H1 (cell line): ENCODE results near the gene ANK3. TPM values are rescaled to one million over a fixed set of nuclear protein-coding genes. Genes with fewer than 3 reads are reported as not detected.

Experiments used
- CTCF ChIA-PET: fragments of 300-600 bp; sonication (Branson Sonifier 250); formaldehyde crosslinking; loops from one replicate; lab custom pipeline; 2021; ENCODE audit not compliant: partially characterized antibody; lab: Charles Lee
- POLR2A ChIA-PET: fragments of 300-600 bp; sonication (Branson Sonifier 250); formaldehyde crosslinking; loops from one replicate; lab custom pipeline; 2021; ENCODE audit warnings: inconsistent platforms; ENCODE audit not compliant: partially characterized antibody; lab: Charles Lee
- DNase-seq, 2 experiments: peaks; one replicate each; pipeline versions ENCODE4 v3.0.0 to v3.0.0-alpha.2; 2010 to 2022; ENCODE audit warnings: low spot score in 2 of 2, low read depth in 1 of 2, mixed read lengths in 1 of 2
- FAIRE-seq: peaks from 2 replicates; lab custom pipeline; 2011; peaks lifted over from hg19 to GRCh38; lab: Jason Lieb, UNC
- H2AFZ ChIP-seq: 2 replicates; pipeline ENCODE4 v1.8.1; 2012; ENCODE audit warnings: low read length, inconsistent platforms
- H2AK5ac ChIP-seq: 2 replicates; pipeline ENCODE4 v1.6.1; 2013; ENCODE audit warnings: low read depth, low read length
- H2BK120ac ChIP-seq: replicated peaks from 2 replicates; pipeline ENCODE3; 2013; ENCODE audit warnings: low read depth, low read length, inconsistent platforms
- H2BK12ac ChIP-seq: 2 replicates; pipeline ENCODE4 v1.6.1; 2013; ENCODE audit warnings: low read depth, low read length
- H2BK15ac ChIP-seq: 2 replicates; pipeline ENCODE4 v1.6.1; 2013; ENCODE audit warnings: low read length
- H2BK20ac ChIP-seq: 2 replicates; pipeline ENCODE4 v1.6.1; 2013; ENCODE audit warnings: low read length
- H2BK5ac ChIP-seq: 2 replicates; pipeline ENCODE4 v1.6.1; 2013; ENCODE audit warnings: low read depth, low read length
- H3K14ac ChIP-seq: 2 replicates; pipeline ENCODE4 v1.6.1; 2013; ENCODE audit warnings: inconsistent platforms; ENCODE audit not compliant: insufficient read length
- H3K18ac ChIP-seq: 2 replicates; pipeline ENCODE4 v1.6.1; 2013; ENCODE audit warnings: low read length; ENCODE audit errors: extremely low read depth
- H3K23ac ChIP-seq: 2 replicates; pipeline ENCODE4 v1.6.1; 2013; ENCODE audit warnings: inconsistent platforms; ENCODE audit not compliant: insufficient read length
- H3K23me2 ChIP-seq: 2 replicates; pipeline ENCODE4 v1.6.1; 2013; ENCODE audit warnings: low read depth, low read length
- H3K27ac ChIP-seq: 2 replicates; pipeline ENCODE4 v1.6.1; 2011; ENCODE audit warnings: low read depth, low read length, inconsistent platforms
- H3K27me3 ChIP-seq, 4 experiments: replicated peaks in 1 of 4; 1 replicate in 1 of 4; 2 replicates in 3 of 4; pipeline versions ENCODE4 v1.6.1 to v1.8.1; 2011 to 2013; ENCODE audit warnings: low read length in 3 of 4, mild to moderate bottlenecking in 3 of 4, inconsistent platforms in 2 of 4, mixed read lengths in 2 of 4, moderate library complexity in 1 of 4; ENCODE audit not compliant: control insufficient read depth in 3 of 4, insufficient read depth in 3 of 4; ENCODE audit errors: extremely low read depth in 1 of 4
- H3K36me3 ChIP-seq, 4 experiments: 2 replicates each; pipeline versions ENCODE4 v1.6.1 to v1.8.1; 2011 to 2013; ENCODE audit warnings: mild to moderate bottlenecking in 4 of 4, low read length in 3 of 4, moderate library complexity in 2 of 4, control low read depth in 1 of 4, inconsistent platforms in 1 of 4; ENCODE audit not compliant: insufficient read depth in 4 of 4, control insufficient read depth in 2 of 4
- H3K4ac ChIP-seq: replicated peaks from 2 replicates; pipeline ENCODE3; 2013; ENCODE audit warnings: low read length, low read depth, mixed read lengths, inconsistent platforms; ENCODE audit not compliant: insufficient read length
- H3K4me1 ChIP-seq, 4 experiments: replicated peaks in 1 of 4; 1 replicate in 1 of 4; 2 replicates in 3 of 4; pipeline versions ENCODE4 v1.6.1 to v1.8.1; 2011 to 2013; ENCODE audit warnings: low read length in 3 of 4, inconsistent platforms in 2 of 4, mixed read lengths in 1 of 4; ENCODE audit not compliant: insufficient read depth in 4 of 4, control insufficient read depth in 3 of 4
- H3K4me2 ChIP-seq, 2 experiments: 2 replicates each; pipeline versions ENCODE4 v1.6.1 to v1.8.1; 2011 to 2013; ENCODE audit warnings: low read depth in 2 of 2, low read length in 2 of 2, control low read depth in 1 of 2, inconsistent platforms in 1 of 2, mild to moderate bottlenecking in 1 of 2; ENCODE audit not compliant: insufficient read depth in 1 of 2
- H3K4me3 ChIP-seq, 4 experiments: fragments of 200-600, 300-600 bp in 1 of 4; sonication (generic), shearing (Covaris generic), sonication (Bioruptor Twin) in 1 of 4; 2 replicates each; pipeline versions ENCODE4 v1.5.1 to v1.8.1; 2011 to 2016; ENCODE audit warnings: low read length in 4 of 4, low read depth in 3 of 4, control low read depth in 2 of 4, inconsistent platforms in 2 of 4, mild to moderate bottlenecking in 2 of 4, mixed read lengths in 1 of 4, moderate library complexity in 1 of 4; ENCODE audit not compliant: insufficient read depth in 2 of 4; ENCODE audit errors: extremely low read depth in 1 of 4
- H3K56ac ChIP-seq: replicated peaks from 2 replicates; pipeline ENCODE3; 2013; ENCODE audit warnings: low read depth, mild to moderate bottlenecking, mixed read lengths, low read length, inconsistent platforms; ENCODE audit not compliant: insufficient read length
- H3K79me1 ChIP-seq: 2 replicates; pipeline ENCODE4 v1.6.1; 2013; ENCODE audit warnings: low read depth, low read length, control low read depth
- H3K79me2 ChIP-seq, 2 experiments: 2 replicates each; pipeline versions ENCODE4 v1.6.1 to v1.8.1; 2012 to 2013; ENCODE audit warnings: low read length in 2 of 2, mild to moderate bottlenecking in 2 of 2, inconsistent platforms in 1 of 2; ENCODE audit not compliant: insufficient read depth in 2 of 2, control insufficient read depth in 1 of 2
- H3K9ac ChIP-seq, 4 experiments: replicated peaks in 1 of 4; 1 replicate in 1 of 4; 2 replicates in 3 of 4; pipeline versions ENCODE4 v1.6.1 to v1.8.1; 2011 to 2013; ENCODE audit warnings: low read depth in 3 of 4, low read length in 3 of 4, control low read depth in 2 of 4, mild to moderate bottlenecking in 2 of 4, moderate library complexity in 2 of 4, inconsistent platforms in 1 of 4; ENCODE audit errors: extremely low read depth in 1 of 4
- H3K9me3 ChIP-seq, 2 experiments: 2 replicates each; pipeline versions ENCODE4 v1.6.1 to v1.8.1; 2012 to 2013; ENCODE audit warnings: mild to moderate bottlenecking in 2 of 2, moderate library complexity in 2 of 2, control low read depth in 1 of 2, inconsistent platforms in 1 of 2, low read depth in 1 of 2, low read length in 1 of 2, mixed read lengths in 1 of 2; ENCODE audit not compliant: insufficient read depth in 2 of 2
- H4K20me1 ChIP-seq, 2 experiments: replicated peaks in 1 of 2; 2 replicates each; pipeline versions ENCODE3 to v1.8.1; 2011 to 2013; ENCODE audit warnings: inconsistent platforms in 2 of 2, low read length in 2 of 2, mild to moderate bottlenecking in 1 of 2; ENCODE audit not compliant: insufficient read depth in 2 of 2, control insufficient read depth in 1 of 2
- H4K5ac ChIP-seq: 2 replicates; pipeline ENCODE4 v1.6.1; 2013; ENCODE audit warnings: low read length, low read depth, mixed read lengths, inconsistent platforms; ENCODE audit not compliant: insufficient read length
- H4K8ac ChIP-seq: 2 replicates; pipeline ENCODE4 v1.8.0; 2013; ENCODE audit warnings: mild to moderate bottlenecking, moderate library complexity, low read length, inconsistent platforms; ENCODE audit not compliant: insufficient read depth; ENCODE audit errors: extremely low read depth
- H4K91ac ChIP-seq: replicated peaks from 2 replicates; pipeline ENCODE3; 2013; ENCODE audit warnings: low read length, mixed read lengths, inconsistent platforms; ENCODE audit not compliant: insufficient read length
- CHD1 ChIP-seq: IDR thresholded peaks from 2 replicates; pipeline ENCODE4 v1.6.1; 2012; ENCODE audit warnings: low read depth, low read length, improper control_type of control experiment
- POLR2AphosphoS5 ChIP-seq: IDR thresholded peaks from 2 replicates; pipeline ENCODE4 v1.6.1; 2011; ENCODE audit warnings: low read depth, low read length
- SIRT6 ChIP-seq: IDR thresholded peaks from one replicate; pipeline ENCODE4 v1.7.1; 2012; ENCODE audit warnings: low read length, inconsistent platforms
- WGBS, 2 experiments: shearing (Covaris generic) in 1 of 2; methylation state at CpG; one replicate each; pipeline versions ENCODE4 v1.1.6 to v1.1.7; 2013 to 2015; ENCODE audit warnings: low lambda C conversion rate in 2 of 2, mixed read lengths in 2 of 2, inconsistent platforms in 1 of 2, low coverage in 1 of 2, missing lambda C conversion rate in 1 of 2; ENCODE audit not compliant: insufficient replicate concordance in 2 of 2, insufficient coverage in 1 of 2, insufficient read length in 1 of 2; ENCODE audit errors: extremely low coverage in 1 of 2, missing lambda C conversion rate in 1 of 2; 5-methylcytosine and 5-hydroxymethylcytosine counted together
- polyA plus RNA-seq, 7 experiments: library from polyadenylated mRNA; depleted of rRNA in 3 of 7; stranded (reverse) in 5 of 7; unstranded in 2 of 7; fragments of >200 nt in 5 of 7; fragments of 200-250 nt in 2 of 7; gene quantifications; 1 replicate in 5 of 7; 2 replicates in 1 of 7; 4 replicates in 1 of 7; pipeline versions ENCODE4 v1.2.1 to v1.2.3, GENCODE V29; 2011 to 2013; ENCODE audit warnings: missing spikeins in 2 of 7, mixed read lengths in 2 of 7
- total RNA-seq: library from RNA; stranded (reverse); fragmentation: NEBNext Ultra II Directional; extraction: Animal tissue kit (Norgen Biotek cat#: 25700); gene quantifications from 2 replicates; pipeline ENCODE4 v1.2.1, GENCODE V29; 2021
- TF ChIP-seq, protein P1 (sequence below): IDR thresholded peaks from 2 replicates; pipeline ENCODE4 v1.6.1; 2012; ENCODE audit warnings: inconsistent platforms
- TF ChIP-seq, protein P2 (sequence below): IDR thresholded peaks from 2 replicates; pipeline ENCODE4 v1.6.1; 2011; ENCODE audit warnings: low read length, improper control_type of control experiment

The ANK3 gene
- total and polyA plus RNA-seq, 2 of the 8 experiments (the other 6 are each of a cell fraction or from before 2014, with no cell fraction given), result 18.1 to 67.9 TPM

DNA sequence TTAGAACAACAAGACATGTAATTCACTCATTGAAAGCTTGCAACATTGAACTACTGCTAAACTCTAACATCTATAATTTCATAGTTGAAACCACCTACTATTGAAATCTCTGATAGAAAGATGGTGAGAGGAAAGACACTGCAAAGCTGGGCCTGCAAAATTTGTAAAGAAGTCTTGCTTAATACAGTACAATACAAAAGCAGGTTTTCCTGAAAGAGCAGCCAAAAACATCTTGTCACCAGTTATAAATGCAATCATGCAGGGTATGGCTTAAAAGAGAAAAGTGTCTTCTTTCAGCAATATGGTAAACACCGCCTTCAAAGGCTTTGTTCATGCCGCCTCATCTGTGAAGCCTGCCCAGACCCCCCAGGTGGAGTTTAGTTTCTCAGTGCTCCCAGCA is 109.2 kb downstream of the ANK3 start:
- Histone ChIP-seq H3K56ac (no peak overlapping the region), H3K27me3 (no peaks in the 10 kb centered on the region), H4K8ac (no peak overlapping the region), H4K5ac (no peak overlapping the region), H3K36me3 (no peaks in the 10 kb centered on the region; a peak in 1 of 8 replicates), H3K4me1 (peaks cover 0 to 7% (median 2%) of the 10 kb centered on the region in 4 experiments; a peak in 1 of 7 replicates), H2BK12ac (no peak overlapping the region), H2BK120ac (no peak overlapping the region), H3K4me2 (no peak overlapping the region), H2BK15ac (no peak overlapping the region), H2AK5ac (no peak overlapping the region), H2BK5ac (no peak overlapping the region), H2AFZ (no peak overlapping the region), H3K9me3 (no peaks in the 10 kb centered on the region), H4K91ac (no peak overlapping the region), H3K79me2 (no peaks in the 10 kb centered on the region), H3K9ac (no peak overlapping the region), H3K4me3 (no peak overlapping the region), H3K23ac (no peak overlapping the region), H3K79me1 (no peaks in the 10 kb centered on the region), H3K4ac (no peak overlapping the region), H3K14ac (no peak overlapping the region), H3K27ac (no peak overlapping the region), H3K23me2 (no peaks in the 10 kb centered on the region), H3K18ac (no peak overlapping the region), H4K20me1 (no peaks in the 10 kb centered on the region), H2BK20ac (no peak overlapping the region)
- CTCF ChIA-PET, result no interaction called here
- POLR2A ChIA-PET, result no interaction called here
- DNase-seq (no peak), FAIRE-seq (peak; percentile 24)
- 84% methylated on average over 2 of the region's 2 CpGs; no CpG with 5 or more reads in 1 of the 2 experiments for WGBS, 2 experiments
- TF ChIP-seq SIRT6, result no peak
- no peak for TF ChIP-seq CHD1
- TF ChIP-seq, protein P1, sequence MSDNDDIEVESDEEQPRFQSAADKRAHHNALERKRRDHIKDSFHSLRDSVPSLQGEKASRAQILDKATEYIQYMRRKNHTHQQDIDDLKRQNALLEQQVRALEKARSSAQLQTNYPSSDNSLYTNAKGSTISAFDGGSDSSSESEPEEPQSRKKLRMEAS, result no peak
- TF ChIP-seq, protein P2, sequence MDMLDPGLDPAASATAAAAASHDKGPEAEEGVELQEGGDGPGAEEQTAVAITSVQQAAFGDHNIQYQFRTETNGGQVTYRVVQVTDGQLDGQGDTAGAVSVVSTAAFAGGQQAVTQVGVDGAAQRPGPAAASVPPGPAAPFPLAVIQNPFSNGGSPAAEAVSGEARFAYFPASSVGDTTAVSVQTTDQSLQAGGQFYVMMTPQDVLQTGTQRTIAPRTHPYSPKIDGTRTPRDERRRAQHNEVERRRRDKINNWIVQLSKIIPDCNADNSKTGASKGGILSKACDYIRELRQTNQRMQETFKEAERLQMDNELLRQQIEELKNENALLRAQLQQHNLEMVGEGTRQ, result no peak
- no peak for TF ChIP-seq POLR2AphosphoS5
